ENCODE data around the gene SCARF1.

SCARF1 gene

GRCh38 chr17:1592751-1593629 lies 52.5 kb downstream of the SCARF1 start:
- Histone ChIP-seq H3K36me3 (ENCODE audit: control insufficient read depth in 1 of 2, insufficient read depth in 2 of 2, low read depth in 1 of 2, low read length in 2 of 2) (peaks cover 4 to 16% of the 10 kb centered on the region in 2 experiments), H2AK5ac (ENCODE audit: low read length, severe bottlenecking) (no peak overlapping the region), H3K18ac (ENCODE audit: low read depth in 1 of 2, low read length in 2 of 2) (no peak overlapping the region), H3K23ac (ENCODE audit: low read length in 2 of 2) (no peak overlapping the region), H3K9ac (ENCODE audit: low read length) (no peak overlapping the region), H3K4me2 (ENCODE audit: low read length, poor library complexity, severe bottlenecking) (no peak overlapping the region), H2BK5ac (ENCODE audit: low read depth, low read length, poor library complexity, severe bottlenecking) (no peak overlapping the region), H3K14ac (ENCODE audit: low read length in 2 of 2) (no peak overlapping the region), H3K4me3 (ENCODE audit: insufficient read depth in 1 of 2, low read depth in 1 of 2, low read length in 2 of 2) (no peak overlapping the region), H4K8ac (ENCODE audit: low read length) (no peak overlapping the region), H3K79me1 (replicated peaks; ENCODE audit: low read length, poor library complexity, severe bottlenecking) (no peaks in the 10 kb centered on the region), H2BK12ac (ENCODE audit: low read length in 2 of 2) (no peak overlapping the region), H3K27ac (ENCODE audit: low read length, poor library complexity, severe bottlenecking) (no peak overlapping the region), H3K4me1 (ENCODE audit: control insufficient read depth, insufficient read depth, low read depth, low read length) (peaks cover 33% of the 10 kb centered on the region), H2AFZ (ENCODE audit: low read depth, low read length) (no peak overlapping the region), H3K27me3 (ENCODE audit: control insufficient read depth in 1 of 2, insufficient read depth in 1 of 2, low read length in 2 of 2) (no peaks in the 10 kb centered on the region), H3K9me3 (ENCODE audit: control insufficient read depth, low read length) (no peaks in the 10 kb centered on the region), H3K4ac (ENCODE audit: low read depth in 1 of 2, low read length in 2 of 2) (no peak overlapping the region), H4K91ac (ENCODE audit: low read length) (no peak overlapping the region), H2BK120ac (ENCODE audit: low read depth, low read length) (no peak overlapping the region), H2BK15ac (ENCODE audit: low read depth, poor library complexity, severe bottlenecking) (no peak overlapping the region)
- 92% methylated on average over 25 of the region's 25 CpGs for WGBS
- no peak for DNase-seq

GRCh38 chr17:1591474-1592090 lies 54.0 kb downstream of the SCARF1 start:
- no peak for DNase-seq
- no peak overlapping the region for H2BK15ac ChIP-seq (ENCODE audit: low read depth, poor library complexity, severe bottlenecking)
- H2BK5ac ChIP-seq (ENCODE audit: low read depth, low read length, poor library complexity, severe bottlenecking), result no peak overlapping the region
- H3K9ac ChIP-seq (ENCODE audit: low read length), result no peak overlapping the region
- H2BK120ac ChIP-seq (ENCODE audit: low read depth, low read length), result no peak overlapping the region
- 95% methylated on average over 40 of the region's 40 CpGs for WGBS
- H3K14ac ChIP-seq (ENCODE audit: low read length in 2 of 2), result no peak overlapping the region
- peaks cover 42% of the 10 kb centered on the region for H3K4me1 ChIP-seq (ENCODE audit: control insufficient read depth, insufficient read depth, low read depth, low read length)
- no peak overlapping the region for H2BK12ac ChIP-seq (ENCODE audit: low read length in 2 of 2)
- H3K36me3 ChIP-seq (ENCODE audit: control insufficient read depth in 1 of 2, insufficient read depth in 2 of 2, low read depth in 1 of 2, low read length in 2 of 2), result peaks cover 4 to 16% of the 10 kb centered on the region in 2 experiments
- H3K4ac ChIP-seq (ENCODE audit: low read depth in 1 of 2, low read length in 2 of 2), result no peak overlapping the region
- no peak overlapping the region for H2AFZ ChIP-seq (ENCODE audit: low read depth, low read length)
- no peak overlapping the region for H2AK5ac ChIP-seq (ENCODE audit: low read length, severe bottlenecking)
- H3K4me3 ChIP-seq (ENCODE audit: insufficient read depth in 1 of 2, low read depth in 1 of 2, low read length in 2 of 2), result no peak overlapping the region
- no peak overlapping the region for H3K23ac ChIP-seq (ENCODE audit: low read length in 2 of 2)
- no peak overlapping the region for H3K4me2 ChIP-seq (ENCODE audit: low read length, poor library complexity, severe bottlenecking)
- no peak overlapping the region for H3K27ac ChIP-seq (ENCODE audit: low read length, poor library complexity, severe bottlenecking)
- no peak overlapping the region for H4K91ac ChIP-seq (ENCODE audit: low read length)
- H3K79me1 ChIP-seq (replicated peaks; ENCODE audit: low read length, poor library complexity, severe bottlenecking), result no peaks in the 10 kb centered on the region
- no peaks in the 10 kb centered on the region for H3K27me3 ChIP-seq (ENCODE audit: control insufficient read depth in 1 of 2, insufficient read depth in 1 of 2, low read length in 2 of 2)
- no peak overlapping the region for H4K8ac ChIP-seq (ENCODE audit: low read length)
- no peaks in the 10 kb centered on the region for H3K9me3 ChIP-seq (ENCODE audit: control insufficient read depth, low read length)
- H3K18ac ChIP-seq (ENCODE audit: low read depth in 1 of 2, low read length in 2 of 2), result peak overlapping the region; percentile 18 to 33

DNA sequence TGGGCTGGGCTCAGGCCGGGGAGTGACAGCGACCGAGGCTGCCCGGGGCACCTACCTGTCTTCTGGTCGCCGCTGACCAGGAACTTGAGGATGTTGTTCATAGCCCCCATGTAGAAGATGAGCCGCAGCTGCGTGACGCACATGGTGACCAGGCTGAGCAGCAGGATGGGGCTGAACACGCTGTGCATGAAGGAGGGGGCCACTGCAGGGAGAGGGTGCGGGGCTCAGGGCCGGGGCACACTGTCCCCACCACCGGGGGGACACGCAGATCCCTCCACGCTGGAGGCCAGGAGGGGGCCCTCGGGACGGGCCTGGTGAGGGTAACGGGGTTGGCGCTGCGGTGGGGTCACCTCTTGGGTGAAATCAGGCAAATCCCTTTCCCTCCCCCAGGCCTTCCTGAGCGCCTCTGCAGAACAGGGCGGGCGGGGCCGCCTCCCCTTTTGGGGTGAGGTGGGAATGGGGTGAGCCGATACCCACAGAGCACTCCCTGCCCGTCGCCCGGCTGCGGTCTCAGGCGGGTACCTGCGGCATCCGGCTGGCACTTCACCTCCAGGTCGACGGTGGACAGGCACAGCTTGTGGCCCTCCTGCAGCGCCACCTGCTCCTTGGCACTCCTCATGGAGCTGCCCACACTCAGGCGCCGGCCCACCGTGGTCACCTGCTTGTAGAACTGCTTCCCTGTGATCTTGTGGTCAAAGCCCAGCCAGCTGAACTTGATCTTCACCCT lies 54.6 kb downstream of the SCARF1 start:
- no peak for DNase-seq
- Histone ChIP-seq H2AK5ac (ENCODE audit: low read length, severe bottlenecking) (no peak overlapping the region), H4K91ac (ENCODE audit: low read length) (no peak overlapping the region), H3K27me3 (ENCODE audit: control insufficient read depth in 1 of 2, insufficient read depth in 1 of 2, low read length in 2 of 2) (no peaks in the 10 kb centered on the region), H2AFZ (ENCODE audit: low read depth, low read length) (no peak overlapping the region), H3K36me3 (ENCODE audit: control insufficient read depth in 1 of 2, insufficient read depth in 2 of 2, low read depth in 1 of 2, low read length in 2 of 2) (peaks cover 4 to 16% of the 10 kb centered on the region in 2 experiments), H3K4me1 (ENCODE audit: control insufficient read depth, insufficient read depth, low read depth, low read length) (peaks cover 43% of the 10 kb centered on the region), H2BK12ac (ENCODE audit: low read length in 2 of 2) (peak overlapping the region in 1 of 2 experiments; percentile 16), H3K27ac (ENCODE audit: low read length, poor library complexity, severe bottlenecking) (no peak overlapping the region), H3K4ac (ENCODE audit: low read depth in 1 of 2, low read length in 2 of 2) (no peak overlapping the region), H3K9ac (ENCODE audit: low read length) (peak overlapping the region; percentile 70), H2BK15ac (ENCODE audit: low read depth, poor library complexity, severe bottlenecking) (no peak overlapping the region), H2BK5ac (ENCODE audit: low read depth, low read length, poor library complexity, severe bottlenecking) (no peak overlapping the region), H4K8ac (ENCODE audit: low read length) (no peak overlapping the region), H3K79me1 (replicated peaks; ENCODE audit: low read length, poor library complexity, severe bottlenecking) (no peaks in the 10 kb centered on the region), H3K9me3 (ENCODE audit: control insufficient read depth, low read length) (no peaks in the 10 kb centered on the region), H3K18ac (ENCODE audit: low read depth in 1 of 2, low read length in 2 of 2) (peak overlapping the region in 1 of 2 experiments; percentile 58), H3K23ac (ENCODE audit: low read length in 2 of 2) (no peak overlapping the region), H3K4me2 (ENCODE audit: low read length, poor library complexity, severe bottlenecking) (no peak overlapping the region), H3K14ac (ENCODE audit: low read length in 2 of 2) (peak overlapping the region in 1 of 2 experiments; percentile 5), H2BK120ac (ENCODE audit: low read depth, low read length) (no peak overlapping the region), H3K4me3 (ENCODE audit: insufficient read depth in 1 of 2, low read depth in 1 of 2, low read length in 2 of 2) (peak overlapping the region in 1 of 2 experiments; percentile 66)
- WGBS, result 92% methylated on average over 33 of the region's 38 CpGs

All from mesenchymal stem cell (in vitro differentiated cells and primary cell).